HG03520 (cell line): ENCODE data around the gene C19orf53.

Experiments used
- ATAC-seq: cut with Tn5 transposase; IDR thresholded peaks from one replicate; pipeline ENCODE4 v1.9.1; 2021; ENCODE audit warnings: mild to moderate bottlenecking, moderate library complexity; ENCODE audit not compliant: unreplicated experiment

Gene C19orf53

DNA sequence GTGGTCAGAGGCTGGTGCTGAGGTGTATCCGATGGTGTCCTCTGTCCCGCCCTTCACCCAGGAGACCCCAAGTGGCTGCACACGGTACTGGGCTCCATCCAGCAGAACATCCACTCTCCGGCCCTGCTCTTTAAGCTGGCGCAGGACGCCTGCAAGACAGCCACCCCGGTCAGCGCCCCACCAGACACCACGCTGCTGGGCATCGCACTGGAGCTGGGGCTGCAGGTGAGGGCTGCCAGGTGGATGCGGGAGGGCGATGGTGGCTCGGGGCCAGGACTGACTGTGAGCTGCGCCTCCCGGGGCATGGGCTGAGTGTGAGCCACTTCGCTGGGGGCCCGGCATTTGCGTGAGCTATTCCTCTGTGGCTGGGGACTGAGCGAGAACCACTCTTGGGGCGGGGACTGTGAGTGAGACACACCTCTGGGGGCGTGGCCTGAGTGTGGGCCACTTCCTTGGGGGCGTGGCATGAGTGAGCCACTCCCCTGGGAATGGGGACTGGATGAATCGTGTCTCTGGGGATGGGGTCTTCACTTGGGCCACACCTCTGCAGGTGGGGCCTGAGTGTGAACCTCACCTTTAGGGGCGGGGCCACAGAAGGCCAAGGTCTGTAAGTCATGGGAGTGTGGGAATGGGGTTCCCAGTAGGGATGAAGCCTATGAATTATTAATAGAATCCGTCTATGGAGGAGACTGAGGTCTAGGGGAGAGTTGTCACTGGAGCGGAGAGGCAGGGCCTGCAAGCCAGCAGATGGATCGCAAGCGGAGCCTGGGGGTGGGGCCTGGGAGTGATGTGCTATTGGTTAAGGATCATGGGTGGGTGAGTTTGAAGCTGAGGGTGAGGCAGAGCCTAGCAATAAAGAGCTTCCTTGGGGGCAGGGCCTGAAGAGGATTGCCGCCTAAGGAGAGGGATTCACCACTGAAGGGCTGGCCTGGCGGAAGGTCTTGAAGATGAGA lies 51.5 kb downstream of the C19orf53 start:
- ATAC-seq, result no peak

- no peak for ATAC-seq
Measured at GRCh38 chr19:13826652-13827235, 52.5 kb downstream of the C19orf53 start.

GRCh38 chr19:13827656-13828055 lies 53.4 kb downstream of the C19orf53 start:
- ATAC-seq, result no peak
